ENCODE measurements around the gene NR1D1. TPM values are rescaled to one million over a fixed set of nuclear protein-coding genes. Genes with fewer than 3 reads are reported as not detected.

NR1D1 gene
- total RNA-seq, 3 donors from 2014 or later: 9.3 to 15.0 (median 14.8) TPM

DNA sequence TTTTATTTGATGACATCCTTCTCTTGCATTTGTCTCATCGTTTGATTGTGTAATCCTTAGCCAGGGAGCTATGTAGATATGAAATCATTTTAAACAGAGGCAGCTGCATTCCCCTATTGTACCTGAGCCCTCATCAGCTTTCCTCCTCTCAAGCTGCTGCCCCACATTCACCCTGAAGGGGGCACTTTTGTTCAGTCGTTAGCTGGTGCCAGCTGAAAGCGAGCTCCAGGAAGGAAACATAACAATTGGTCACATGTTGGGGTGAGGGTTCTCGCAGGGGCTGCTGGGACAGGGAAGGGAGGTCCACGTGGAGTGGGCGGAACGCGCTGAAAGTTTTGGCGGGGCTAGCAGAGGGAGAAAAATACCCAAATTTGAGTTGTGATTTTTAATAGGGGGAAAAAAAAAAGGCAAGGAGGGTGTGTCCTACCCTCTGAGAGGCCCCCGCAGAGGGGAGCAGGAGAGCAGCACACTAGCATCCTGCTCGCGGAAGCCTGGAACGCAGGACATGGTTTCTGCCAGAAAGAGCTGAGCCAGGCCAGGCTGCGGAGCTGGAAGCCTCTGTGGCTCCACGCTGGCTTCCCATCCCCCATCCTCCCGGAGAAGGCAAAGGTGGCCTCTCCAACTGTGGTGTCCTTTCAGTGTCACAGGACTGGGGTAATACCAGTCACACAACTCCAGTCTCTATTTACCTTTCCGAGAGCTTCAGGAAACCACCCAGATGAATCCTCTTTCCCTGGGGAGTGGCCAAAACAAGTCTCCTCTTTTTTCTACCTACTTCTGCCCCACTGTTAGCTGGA is 12.9 kb upstream of the NR1D1 start:
- ATAC-seq: peak; percentile 81
- intact Hi-C loops (cut with DNase I, micrococcal nuclease): loop anchor here in 1 of 2 donors (2.0 kb wide), 1 partner anchor 49 kb away; no protein-coding TSS in a partner anchor
- Histone ChIP-seq H3K4me1 (ENCODE audit: low read depth) (peaks cover 62% of the 10 kb centered on the region), H3K4me3 (no peak overlapping the region), H3K36me3 (ENCODE audit: low read depth) (no peaks in the 10 kb centered on the region), H3K9me3 (no peaks in the 10 kb centered on the region)
- DNase-seq: peak; percentile 93 to 97 (median 94)
- TF ChIP-seq, protein P1, sequence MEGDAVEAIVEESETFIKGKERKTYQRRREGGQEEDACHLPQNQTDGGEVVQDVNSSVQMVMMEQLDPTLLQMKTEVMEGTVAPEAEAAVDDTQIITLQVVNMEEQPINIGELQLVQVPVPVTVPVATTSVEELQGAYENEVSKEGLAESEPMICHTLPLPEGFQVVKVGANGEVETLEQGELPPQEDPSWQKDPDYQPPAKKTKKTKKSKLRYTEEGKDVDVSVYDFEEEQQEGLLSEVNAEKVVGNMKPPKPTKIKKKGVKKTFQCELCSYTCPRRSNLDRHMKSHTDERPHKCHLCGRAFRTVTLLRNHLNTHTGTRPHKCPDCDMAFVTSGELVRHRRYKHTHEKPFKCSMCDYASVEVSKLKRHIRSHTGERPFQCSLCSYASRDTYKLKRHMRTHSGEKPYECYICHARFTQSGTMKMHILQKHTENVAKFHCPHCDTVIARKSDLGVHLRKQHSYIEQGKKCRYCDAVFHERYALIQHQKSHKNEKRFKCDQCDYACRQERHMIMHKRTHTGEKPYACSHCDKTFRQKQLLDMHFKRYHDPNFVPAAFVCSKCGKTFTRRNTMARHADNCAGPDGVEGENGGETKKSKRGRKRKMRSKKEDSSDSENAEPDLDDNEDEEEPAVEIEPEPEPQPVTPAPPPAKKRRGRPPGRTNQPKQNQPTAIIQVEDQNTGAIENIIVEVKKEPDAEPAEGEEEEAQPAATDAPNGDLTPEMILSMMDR (IDR thresholded peaks at IDR 0.05): peak; percentile 77

DNA sequence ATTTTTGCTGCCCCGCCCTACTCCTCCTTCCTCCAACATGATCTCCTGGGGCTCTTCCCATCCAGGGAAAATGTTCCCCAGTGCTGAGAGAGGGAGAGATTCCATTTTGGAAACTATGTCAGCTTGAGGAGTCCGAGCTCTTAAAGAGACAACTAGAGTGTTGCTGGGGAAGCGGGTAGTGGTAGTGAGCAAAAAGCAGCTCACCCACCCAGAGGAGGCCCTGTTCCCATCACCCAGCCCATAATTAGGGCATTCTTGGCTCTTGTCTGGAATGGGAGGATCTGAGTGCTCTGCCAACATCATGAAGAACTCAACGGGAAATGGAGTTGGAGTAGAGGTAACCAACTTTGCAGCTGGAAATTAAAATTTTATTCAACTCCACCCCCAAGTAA is 12.3 kb upstream of the NR1D1 start:
- ATAC-seq: no peak
- Histone ChIP-seq H3K9me3 (no peaks in the 10 kb centered on the region), H3K4me3 (no peak overlapping the region), H3K36me3 (ENCODE audit: low read depth) (no peaks in the 10 kb centered on the region), H3K4me1 (ENCODE audit: low read depth) (peaks cover 67% of the 10 kb centered on the region)
- intact Hi-C loops (cut with DNase I, micrococcal nuclease): loop anchor here in 1 of 2 donors (2.0 kb wide), 1 partner anchor 48 kb away; no protein-coding TSS in a partner anchor
- peak in 1 of 3 donors; percentile 40 for DNase-seq
- TF ChIP-seq, protein P1 (IDR thresholded peaks at IDR 0.05): no peak

DNA sequence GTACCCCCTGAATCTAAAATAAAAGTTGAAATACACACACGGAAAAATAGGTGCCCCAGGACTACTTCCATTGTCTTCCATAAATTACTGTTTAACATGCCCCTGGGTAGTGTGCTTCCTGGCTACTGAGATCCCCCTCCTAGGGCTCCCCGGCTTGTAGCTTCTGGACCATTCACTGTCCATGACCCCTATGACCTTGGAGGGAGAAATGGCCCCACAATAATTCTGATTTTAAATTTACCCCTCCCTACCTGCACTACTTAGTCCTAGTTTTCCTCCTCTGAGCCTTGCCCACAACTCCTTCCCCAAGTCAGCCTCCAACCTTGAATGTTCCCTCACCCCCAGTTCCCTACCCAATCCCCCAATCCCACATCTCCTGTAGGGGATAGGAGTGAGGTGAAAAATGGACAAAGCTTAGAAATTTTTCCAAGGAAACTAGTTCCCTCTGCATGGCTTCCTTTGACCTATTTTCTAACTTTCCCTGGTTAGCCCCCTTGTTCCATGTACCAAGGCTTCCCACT is 11.9 kb upstream of the NR1D1 start:
- Histone ChIP-seq H3K9me3 (no peaks in the 10 kb centered on the region), H3K4me3 (no peak overlapping the region), H3K36me3 (ENCODE audit: low read depth) (no peaks in the 10 kb centered on the region), H3K4me1 (ENCODE audit: low read depth) (peaks cover 72% of the 10 kb centered on the region)
- TF ChIP-seq, protein P1 (IDR thresholded peaks at IDR 0.05): no peak
- DNase-seq: no peak
- intact Hi-C loops (cut with DNase I, micrococcal nuclease): loop anchor here in 1 of 2 donors (2.0 kb wide), 1 partner anchor 47 kb away; no protein-coding TSS in a partner anchor
- ATAC-seq: no peak

DNA sequence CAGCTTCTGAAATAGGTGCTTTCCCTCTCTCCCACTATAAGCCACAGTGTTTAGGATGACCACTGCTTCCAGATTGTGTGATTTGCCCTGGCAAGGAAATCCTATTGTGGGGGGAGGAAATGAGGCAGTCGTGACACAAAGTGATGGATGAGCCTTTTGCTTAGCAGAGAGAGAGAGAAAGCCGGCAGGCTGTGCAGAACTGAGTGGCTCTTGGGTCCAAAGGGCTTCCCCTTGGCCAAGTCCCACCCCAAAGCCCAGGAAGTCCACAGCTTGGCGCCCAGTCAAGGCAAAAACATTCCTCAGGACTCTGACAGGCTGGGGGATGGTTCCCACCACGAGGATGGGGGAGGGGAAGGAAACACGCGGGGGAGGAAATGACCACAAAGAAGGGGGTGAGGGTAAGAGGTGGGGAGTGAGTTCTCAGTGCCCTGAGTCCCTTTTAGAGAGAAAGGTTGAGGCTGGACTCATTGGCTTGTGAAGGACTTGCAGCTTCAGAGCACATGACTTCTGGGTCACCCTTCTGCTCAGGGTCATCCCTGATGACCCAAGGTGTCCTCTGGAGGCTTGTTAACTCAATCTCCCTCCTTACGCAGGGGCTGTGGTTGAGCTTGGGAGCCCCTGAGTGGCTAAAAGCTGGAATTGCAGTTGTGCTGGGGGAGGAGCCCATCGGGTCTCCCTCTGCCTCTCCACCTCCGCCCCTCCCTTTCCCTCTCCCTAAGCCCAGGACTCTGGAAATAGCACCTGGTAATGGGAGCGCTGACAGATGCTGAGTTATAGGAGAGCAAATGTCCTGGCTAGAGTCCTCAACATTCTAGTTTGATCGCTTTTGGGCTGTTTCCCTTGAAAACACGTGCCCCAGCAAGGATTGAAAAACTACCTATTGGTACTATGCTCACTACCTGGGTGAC is 11.1 kb upstream of the NR1D1 start:
- intact Hi-C loops (cut with DNase I, micrococcal nuclease): loop anchor here in 1 of 2 donors (2.0 kb wide), 1 partner anchor 47 kb away; no protein-coding TSS in a partner anchor
- H3K4me1 ChIP-seq (ENCODE audit: low read depth): peaks cover 77% of the 10 kb centered on the region
- TF ChIP-seq, protein P1 (IDR thresholded peaks at IDR 0.05): peak; percentile 89
- H3K36me3 ChIP-seq (ENCODE audit: low read depth): no peaks in the 10 kb centered on the region
- H3K9me3 ChIP-seq: no peaks in the 10 kb centered on the region
- H3K4me3 ChIP-seq: no peak overlapping the region
- DNase-seq: peak; percentile 90 to 91 (median 90)
- peak; percentile 76 for ATAC-seq

All from mucosa of descending colon (tissue), 3 donors.